Epithelial cell of prostate (primary cell): ENCODE data around the gene MX1.

ENCODE experiments used
- DNase-seq: peaks from one replicate; pipeline ENCODE4 v3.0.0-alpha.2; 2011; ENCODE audit warnings: low read depth, low spot score
- H3K27ac ChIP-seq: fragments of 450-650 bp; 2 replicates; pipeline ENCODE4 v1.5.1; 2017; ENCODE audit warnings: mild to moderate bottlenecking

The MX1 gene

DNA sequence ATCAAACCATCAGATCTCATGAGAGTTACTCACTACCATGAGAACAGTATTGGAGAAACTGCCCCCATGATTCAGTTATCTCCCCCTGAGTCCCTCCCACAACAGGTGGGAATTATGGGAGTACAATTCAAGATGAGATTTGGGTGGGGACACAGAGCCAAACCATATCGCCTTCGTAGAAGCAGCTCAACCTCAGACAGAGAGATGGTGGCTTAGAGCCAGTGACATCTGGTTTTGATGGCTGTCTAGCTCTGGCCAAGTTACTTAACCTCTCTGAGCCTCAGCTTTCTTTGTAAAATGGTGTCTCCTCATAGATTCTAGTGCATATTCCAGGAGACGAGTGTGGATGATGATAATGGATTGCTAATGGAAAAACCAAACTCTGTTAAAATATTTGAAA lies 27.2 kb downstream of the MX1 start:
- no peak for DNase-seq
- no peak overlapping the region for H3K27ac ChIP-seq

DNA sequence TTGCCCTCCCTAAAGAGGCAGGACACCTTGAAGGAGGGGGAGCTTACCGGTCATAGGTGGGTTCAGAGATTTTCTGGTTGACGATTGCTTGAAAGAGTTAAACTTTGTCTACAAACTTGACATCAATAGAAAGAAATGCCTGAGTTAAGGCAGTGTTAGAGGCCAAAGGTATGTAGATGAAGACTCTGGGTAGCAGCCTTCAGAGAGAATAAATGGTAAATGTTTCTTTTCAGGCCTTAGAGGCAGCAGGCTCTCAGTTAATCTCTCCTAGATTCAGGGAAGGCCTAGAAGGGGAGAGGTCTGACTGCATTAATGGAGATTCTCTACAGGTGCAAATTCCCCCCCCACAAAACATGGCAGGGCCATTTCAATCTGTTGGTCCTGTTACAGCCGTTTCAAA lies 27.7 kb downstream of the MX1 start:
- no peak overlapping the region for H3K27ac ChIP-seq
- no peak for DNase-seq

DNA sequence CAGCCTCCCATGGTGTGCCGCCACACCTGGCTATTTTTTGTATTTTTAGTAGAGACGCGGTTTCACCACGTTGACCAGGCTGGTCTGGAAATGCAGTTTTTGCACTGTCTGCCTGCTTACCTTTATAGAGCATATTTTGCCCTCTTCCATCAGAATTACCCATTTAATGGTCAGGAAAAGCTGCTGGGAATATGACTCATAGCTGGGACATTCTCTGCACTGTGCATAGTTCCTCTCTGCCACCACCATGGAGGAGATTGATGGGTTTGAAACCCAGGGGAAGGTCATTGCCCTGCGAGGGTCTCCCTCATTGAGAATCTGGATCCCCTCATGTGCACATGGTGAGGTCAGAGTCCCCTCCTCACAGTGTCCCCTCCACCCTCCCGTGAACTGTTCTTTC lies 32.1 kb downstream of the MX1 start:
- no peak for DNase-seq
- H3K27ac ChIP-seq, result no peak overlapping the region

GRCh38 chr21:41458559-41458958 lies 32.5 kb downstream of the MX1 start:
- H3K27ac ChIP-seq, result no peak overlapping the region
- DNase-seq, result no peak

- no peak for DNase-seq
- no peak overlapping the region for H3K27ac ChIP-seq
Observed at GRCh38 chr21:41459884-41460534, 34.0 kb downstream of the MX1 start.

DNA sequence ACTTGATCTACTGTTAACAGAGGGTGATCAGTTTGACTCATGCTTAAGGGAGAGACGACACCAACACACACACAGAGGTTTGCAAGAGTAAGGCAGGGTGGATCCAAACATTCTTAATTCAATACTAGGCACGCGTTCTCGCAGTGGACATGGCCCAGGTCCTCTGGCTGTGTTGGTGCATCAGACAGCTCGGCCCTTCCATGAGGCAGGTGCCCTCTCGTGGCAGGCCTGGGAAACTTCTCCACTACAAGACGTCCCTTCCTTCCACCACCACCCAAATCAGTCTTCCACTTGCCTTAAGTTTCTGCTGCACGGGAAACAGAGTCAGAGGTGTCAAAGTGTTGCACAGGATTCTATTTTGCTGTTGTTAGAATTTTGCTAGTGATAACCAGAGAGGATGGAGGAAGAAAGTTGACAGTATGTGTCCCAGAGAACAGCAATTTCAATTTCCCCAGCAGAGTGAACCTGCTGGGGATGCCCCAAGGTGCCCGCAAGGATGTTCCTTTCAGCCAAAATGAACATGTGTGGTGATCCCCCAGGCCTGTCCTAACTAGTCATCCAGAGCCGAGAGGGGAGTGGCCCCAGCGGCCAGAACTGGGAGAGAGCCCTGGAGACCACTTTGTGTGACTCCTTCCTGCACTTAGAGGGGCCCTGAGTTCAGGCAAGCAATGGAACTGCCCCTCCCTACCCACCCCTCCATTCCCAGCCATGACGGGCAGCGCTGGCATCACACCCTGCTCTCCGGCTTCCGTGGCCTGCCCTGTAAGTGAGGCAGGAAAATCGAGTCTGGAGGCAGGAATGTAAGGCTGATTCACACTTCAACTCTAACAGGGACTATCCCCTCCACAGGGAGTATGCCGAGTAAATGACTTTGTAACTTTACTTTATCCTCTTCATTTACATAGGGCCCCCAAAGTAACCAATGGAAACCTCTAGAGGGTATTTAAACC lies 34.8 kb downstream of the MX1 start:
- peak; percentile 18 for DNase-seq

GRCh38 chr21:41465176-41465781 lies 39.2 kb downstream of the MX1 start:
- no peak for DNase-seq
- H3K27ac ChIP-seq, result no peak overlapping the region

More for the DNA sequence above, 34.8 kb downstream of the MX1 start:
- no peak overlapping the region for H3K27ac ChIP-seq

DNA sequence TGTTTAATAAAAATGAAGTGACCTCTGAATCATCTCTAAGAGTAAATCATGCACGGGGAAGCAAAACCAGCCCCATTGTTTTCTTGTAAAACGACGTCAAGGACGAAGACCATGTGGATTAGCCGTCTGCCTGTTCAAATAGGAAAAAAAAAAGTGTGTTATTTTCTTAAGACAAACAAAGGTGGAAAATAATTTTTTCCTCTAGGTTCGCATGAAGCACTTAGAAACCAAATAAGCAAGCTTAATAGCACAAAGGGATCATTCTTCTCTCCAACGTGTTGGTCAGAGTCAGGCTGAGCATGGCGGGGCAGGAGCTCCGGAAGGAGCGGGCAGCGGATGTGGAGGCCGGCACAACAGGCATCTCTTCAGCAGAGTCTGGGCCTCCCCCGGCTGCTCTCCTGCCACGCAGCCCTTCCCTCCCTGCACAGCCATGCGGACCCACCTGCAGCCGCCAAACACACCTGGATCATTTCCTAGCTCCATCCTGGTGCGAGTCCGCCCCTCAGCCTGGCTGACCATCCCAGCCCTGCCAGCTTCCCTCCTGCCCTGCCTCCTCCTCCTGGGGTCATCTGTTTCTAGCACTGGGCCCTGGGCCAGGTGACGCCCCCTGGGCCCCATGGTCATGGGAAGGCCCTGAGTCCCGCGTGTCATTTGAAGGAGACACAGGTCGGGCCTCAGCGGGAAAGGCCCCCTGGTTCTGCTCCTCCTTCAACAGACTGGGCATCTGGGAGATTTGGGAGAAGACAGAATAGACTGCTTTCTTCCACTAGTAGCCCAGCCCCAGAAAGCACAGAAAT lies 40.2 kb downstream of the MX1 start:
- no peak for DNase-seq

DNA sequence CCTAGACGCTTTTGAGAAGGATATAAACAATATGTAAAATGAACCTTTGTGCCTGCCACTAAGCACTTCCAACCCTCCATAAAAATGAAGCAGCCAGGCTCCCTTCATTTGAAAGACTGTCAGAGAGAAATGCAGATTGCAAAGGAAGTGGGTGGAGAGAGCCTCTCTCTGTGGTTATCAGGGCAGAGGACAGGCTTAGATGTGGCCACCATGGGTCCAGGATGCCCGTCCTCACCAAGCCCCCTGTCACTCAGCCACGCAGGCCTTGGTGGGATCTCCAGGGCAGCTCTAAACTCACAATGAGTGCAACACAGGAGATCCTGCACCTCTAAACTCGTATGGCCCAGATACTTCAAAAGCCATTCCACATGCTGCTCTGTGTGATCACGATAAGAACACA lies 44.0 kb downstream of the MX1 start:
- no peak overlapping the region for H3K27ac ChIP-seq
- no peak for DNase-seq

More for the DNA sequence above, 40.2 kb downstream of the MX1 start:
- no peak overlapping the region for H3K27ac ChIP-seq

DNA sequence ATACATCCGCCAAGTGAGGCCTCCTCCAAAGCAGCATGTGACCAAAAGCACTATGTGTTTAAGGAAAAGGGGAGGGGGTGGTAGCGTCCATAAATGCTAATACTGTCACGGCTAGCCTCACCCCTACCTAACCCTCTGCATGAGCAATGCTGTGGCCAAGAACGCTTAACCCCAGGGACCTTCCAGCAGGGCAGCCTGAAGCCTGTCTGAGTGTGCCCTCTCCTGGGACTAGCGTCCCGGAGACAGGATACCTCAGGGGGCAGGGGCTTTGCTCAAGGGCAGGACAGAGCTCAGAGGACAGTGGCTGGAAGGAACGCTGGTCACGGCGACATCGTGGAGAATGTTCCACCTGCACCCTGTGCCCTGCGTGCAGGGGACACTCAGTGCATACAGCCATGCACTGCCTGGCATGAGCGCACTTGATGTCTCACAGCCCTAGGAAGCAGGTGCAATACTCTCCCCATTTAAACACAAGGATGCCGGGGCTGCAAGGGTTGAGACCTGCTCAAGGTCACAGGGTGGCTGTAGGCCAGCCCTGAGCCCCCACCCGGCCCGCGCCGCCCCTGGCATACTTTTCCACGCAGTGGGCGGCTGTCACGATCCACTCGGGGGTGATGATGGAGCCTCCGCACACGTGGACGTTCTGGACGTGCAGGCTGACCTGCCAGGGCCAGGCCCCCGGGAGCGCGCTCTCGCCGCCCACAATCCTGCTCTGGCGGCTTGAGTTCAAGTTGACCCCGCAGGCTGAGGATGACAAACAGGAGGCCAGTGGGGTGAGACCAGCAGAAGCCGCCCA lies 46.9 kb downstream of the MX1 start:
- no peak overlapping the region for H3K27ac ChIP-seq
- no peak for DNase-seq

DNA sequence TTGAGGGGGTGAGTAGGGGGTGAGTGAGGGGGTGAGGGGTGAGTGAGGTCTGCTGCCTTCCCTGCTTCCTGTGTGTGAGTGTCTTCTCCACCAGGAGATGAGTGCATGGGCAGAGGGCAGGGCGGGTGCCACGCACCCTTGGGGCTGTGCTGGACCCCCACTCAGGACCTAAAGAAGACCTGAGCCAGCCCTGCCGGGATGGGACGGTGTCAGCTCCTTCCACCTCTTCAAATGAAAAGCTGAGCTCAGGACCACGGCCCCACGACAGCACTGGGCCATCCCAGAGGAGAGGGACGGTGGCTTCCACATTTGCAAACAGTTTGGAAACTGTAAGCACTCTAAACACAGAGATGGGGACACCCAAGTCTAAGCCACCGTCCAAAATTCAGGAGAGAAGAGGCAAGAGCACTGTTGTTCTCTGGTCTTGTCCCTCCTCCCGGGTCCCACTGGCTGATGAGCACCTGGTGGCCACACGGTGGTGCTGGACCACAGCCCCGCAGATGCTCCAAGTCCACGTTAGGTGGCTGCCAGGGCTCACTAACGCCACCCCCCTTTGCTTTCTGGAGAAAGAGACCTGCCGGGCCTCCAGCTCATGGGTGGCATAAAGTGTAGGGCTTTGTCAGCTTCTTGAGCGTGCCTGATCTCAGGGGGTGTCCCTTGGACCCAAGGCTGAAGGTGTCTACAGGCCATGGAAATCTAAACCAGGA lies 49.8 kb downstream of the MX1 start:
- no peak overlapping the region for H3K27ac ChIP-seq
- no peak for DNase-seq

GRCh38 chr21:41477641-41478318 lies 51.7 kb downstream of the MX1 start:
- no peak overlapping the region for H3K27ac ChIP-seq
- no peak for DNase-seq

GRCh38 chr21:41478319-41479177 lies 52.5 kb downstream of the MX1 start:
- DNase-seq, result no peak
- H3K27ac ChIP-seq, result no peak overlapping the region

DNA sequence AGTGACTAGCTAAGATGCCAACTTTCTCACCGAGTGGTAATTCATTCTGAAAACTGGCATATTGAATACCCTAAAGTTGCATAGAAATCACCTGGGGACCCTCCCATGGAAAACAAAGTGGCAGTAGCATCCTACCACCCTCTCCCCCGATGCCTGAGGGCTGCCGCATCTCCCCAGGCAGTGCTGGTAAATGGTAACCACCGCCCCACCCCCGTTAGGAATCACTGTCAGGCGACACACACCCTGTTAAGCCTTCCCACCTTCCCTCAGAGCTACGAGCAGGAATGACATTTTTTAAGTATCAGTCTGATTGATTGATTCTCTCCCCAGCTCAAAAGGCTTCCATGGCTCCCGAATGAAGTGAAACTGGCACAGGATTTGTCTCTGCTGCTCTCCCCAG lies 53.6 kb downstream of the MX1 start:
- H3K27ac ChIP-seq, result no peak overlapping the region
- DNase-seq, result no peak

GRCh38 chr21:41480086-41480690 lies 54.1 kb downstream of the MX1 start:
- no peak for DNase-seq
- H3K27ac ChIP-seq, result no peak overlapping the region

GRCh38 chr21:41481191-41481590 lies 55.2 kb downstream of the MX1 start:
- H3K27ac ChIP-seq, result no peak overlapping the region
- no peak for DNase-seq

DNA sequence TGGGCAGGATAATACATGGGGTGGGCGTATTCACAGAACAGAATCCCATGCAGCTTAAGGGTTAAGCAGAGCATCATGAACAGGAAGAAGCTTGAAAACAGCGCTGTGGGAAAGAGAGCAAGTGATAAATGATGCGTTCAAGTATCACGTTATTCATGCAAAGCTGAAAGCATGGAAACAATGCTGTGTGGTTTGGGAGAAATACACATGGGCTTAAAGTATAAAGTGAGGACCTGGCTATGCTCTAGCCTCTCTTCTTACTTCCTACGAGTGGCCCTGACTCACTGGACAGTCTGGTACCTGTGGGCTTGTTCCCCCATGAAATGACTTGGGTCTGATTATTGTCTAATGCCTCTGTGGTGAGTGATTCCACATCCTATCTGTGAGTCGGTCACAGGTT lies 56.3 kb downstream of the MX1 start:
- DNase-seq, result no peak
- H3K27ac ChIP-seq, result no peak overlapping the region
